GM18498 (cell line): Measurements from ENCODE around the gene ENOPH1.
A peak's percentile ranks its signal among the peaks of the same experiment; 100 is the strongest.
"Not testable (repeated sequence)": the region's sequence is repeated elsewhere in the genome, so short reads cannot be mapped to it uniquely, and the experiment has no call there.

Experiments used
- ATAC-seq: cut with Tn5 transposase; IDR thresholded peaks from one replicate; pipeline ENCODE4 v1.9.1; 2021; ENCODE audit warnings: mild to moderate bottlenecking, moderate library complexity; ENCODE audit not compliant: unreplicated experiment

ENOPH1 gene

DNA sequence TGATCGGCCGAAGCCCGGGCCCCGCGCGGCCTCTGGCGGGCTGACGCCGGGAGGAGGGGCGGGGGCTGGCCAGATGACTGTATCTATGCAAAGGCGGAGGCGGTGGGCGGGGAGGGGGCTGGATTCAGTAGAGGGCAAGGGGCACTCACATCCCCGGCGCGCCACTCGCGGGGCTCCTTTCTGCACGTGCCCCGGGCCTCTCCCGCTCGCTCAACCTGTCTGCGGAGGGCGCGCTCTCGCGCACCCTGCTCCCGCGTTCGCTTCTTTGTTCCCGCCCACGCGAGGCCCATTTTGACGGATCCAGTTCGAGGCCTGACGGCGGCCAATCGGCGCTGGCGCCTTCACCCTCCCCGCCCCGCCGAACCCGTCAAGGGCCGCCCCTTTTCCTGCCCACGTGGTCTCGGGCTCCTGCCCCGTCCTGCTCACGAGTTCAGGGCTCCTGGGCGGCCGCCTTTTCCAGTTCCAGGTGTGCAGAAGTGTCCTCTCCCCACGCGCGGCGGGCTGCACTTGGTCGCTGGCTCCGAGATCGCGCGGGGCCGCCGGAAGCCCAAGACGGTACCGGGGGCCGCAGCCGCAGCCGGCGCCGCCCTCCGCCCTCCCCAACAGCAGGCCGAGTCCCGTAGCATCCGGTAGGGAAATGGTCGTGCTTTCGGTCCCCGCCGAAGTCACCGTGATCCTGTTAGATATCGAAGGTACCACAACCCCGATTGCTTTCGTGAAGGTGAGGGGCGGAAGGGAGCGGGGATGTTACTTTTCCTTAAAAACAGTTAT, at the start of gene ENOPH1, which contains the start of gene HNRNPDL:
TSS of gene ENOPH1 (plus strand) at position 398 of the 771 bp plus-strand sequence. CDS start at position 638, 240 bp downstream.
TSS of gene HNRNPDL (minus strand) at position 270 of the 771 bp plus-strand sequence. CDS start 772 bp downstream, outside the sequence.
- peak; percentile 74 for ATAC-seq

DNA sequence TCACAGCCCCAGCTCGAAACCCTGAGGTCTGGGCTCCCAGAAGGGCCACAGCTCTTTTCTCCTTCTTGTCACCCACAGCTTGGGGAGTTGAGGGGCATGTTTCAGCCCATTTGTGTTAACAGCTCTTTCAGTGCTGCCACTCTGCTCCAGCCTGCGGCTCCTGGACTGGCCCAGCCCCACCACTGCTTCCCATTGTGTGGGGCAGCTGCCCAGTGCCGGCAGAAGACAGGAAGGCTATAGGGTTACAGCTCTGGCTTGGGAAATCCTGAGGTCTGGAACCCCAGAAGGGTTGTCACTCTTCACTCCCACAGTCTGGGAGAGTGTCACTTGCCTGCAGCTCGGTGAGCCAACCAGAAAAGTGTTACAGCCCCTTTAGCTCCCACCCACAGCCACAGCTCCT, 49.6 kb upstream of the ENOPH1 start:
- no peak for ATAC-seq

GRCh38 chr4:82381235-82381634, 49.2 kb upstream of the ENOPH1 start:
- no peak for ATAC-seq

DNA sequence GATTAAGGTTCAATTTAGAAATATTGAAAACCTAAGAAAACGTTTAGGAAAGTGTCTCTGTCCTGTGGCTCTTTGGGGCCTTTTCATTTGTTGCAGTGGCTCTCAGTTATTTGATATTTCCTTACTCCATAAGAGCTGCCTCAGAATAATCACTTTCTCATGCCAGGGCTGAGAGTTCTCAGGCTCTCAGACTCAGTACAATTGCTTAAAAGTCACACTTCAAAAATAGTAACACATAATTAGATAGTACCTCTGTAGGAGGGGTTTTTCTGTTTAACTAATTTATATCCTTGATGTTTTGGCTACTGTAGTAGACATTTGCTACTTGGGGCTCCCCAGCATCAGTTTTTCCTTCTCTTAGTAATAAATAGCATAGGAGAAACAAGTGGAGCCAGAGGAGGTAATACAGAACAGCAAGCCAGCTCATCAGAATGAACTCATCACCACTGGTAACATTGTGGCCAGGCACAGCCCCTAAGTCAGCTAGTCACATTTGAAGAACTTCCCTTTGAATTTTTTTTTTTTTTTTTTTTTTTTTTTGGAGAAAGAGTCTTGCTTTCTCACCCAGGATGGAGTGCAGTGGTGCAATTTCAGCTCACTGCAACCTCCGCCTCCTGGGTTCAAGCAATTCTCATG, 48.6 kb upstream of the ENOPH1 start:
- ATAC-seq: no peak

GRCh38 chr4:82382751-82383150, 47.6 kb upstream of the ENOPH1 start:
- no peak for ATAC-seq

DNA sequence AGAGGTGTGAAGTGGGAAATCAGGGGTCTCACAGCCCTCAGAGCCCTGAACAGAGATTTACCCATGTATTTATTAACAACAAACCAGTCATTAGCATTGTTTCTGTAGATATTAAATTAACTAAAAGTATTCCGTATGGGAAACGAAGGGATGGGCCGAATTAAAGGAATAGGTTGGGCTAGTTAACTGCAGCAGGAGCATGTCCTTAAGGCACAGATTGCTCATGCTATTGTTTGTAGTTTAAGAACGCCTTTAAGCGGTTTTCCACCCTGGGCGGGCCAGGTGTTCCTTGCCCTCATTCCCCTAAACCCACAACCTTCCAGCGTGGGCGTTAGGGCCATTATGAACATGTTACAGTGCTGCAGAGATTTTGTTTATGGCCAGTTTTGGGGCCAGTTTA, 44.1 kb upstream of the ENOPH1 start:
- ATAC-seq: not testable (repeated sequence)

DNA sequence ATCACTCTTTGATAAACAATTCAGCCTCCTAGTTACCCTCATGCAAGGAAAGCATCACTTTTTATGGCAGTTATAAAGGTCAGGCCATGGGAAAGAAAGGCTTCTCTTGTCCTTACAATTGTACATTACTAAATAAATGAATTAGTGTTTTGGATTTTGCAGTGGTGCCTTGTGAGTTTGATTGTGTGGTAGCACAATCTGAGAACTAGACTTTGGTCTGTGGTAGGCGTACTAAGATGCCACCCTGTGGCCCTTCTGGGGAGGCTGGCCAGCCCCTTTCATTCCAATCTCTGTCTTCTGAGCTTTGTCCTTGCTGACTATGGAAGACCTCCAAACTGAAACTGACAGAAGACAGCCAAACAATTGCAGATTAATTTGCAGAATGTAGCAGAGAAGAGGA, 42.0 kb upstream of the ENOPH1 start:
- no peak for ATAC-seq

GRCh38 chr4:82390061-82390460, 40.3 kb upstream of the ENOPH1 start:
- not testable (repeated sequence) for ATAC-seq

DNA sequence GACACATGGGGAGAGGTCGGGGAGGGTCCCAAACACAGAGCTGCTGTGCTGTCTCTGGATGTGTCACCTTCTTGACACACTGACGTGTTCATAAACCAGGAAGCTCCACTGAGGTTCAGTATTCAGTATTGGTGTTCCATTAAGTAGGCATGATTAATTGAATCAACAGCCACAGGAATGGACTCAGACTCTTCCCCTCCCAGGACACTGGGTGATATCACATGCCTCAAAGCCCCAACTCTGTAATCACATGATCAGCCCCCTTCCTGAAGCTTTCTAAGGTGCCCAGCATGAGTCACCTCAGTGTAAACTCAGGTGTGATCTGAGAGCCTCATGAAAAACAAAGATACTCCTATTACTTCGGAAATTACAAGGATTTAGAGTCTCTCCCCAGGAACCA, 35.5 kb upstream of the ENOPH1 start:
- no peak for ATAC-seq

- no peak for ATAC-seq
Observed at GRCh38 chr4:82397527-82397926, 32.9 kb upstream of the ENOPH1 start.

GRCh38 chr4:82398263-82398662, 32.1 kb upstream of the ENOPH1 start:
- ATAC-seq: peak; percentile 55

GRCh38 chr4:82401600-82401999, 28.8 kb upstream of the ENOPH1 start:
- ATAC-seq: no peak

GRCh38 chr4:82402196-82402775, 28.1 kb upstream of the ENOPH1 start:
- ATAC-seq: no peak

- ATAC-seq: no peak
Observed at GRCh38 chr4:82403725-82404124, 26.7 kb upstream of the ENOPH1 start.

DNA sequence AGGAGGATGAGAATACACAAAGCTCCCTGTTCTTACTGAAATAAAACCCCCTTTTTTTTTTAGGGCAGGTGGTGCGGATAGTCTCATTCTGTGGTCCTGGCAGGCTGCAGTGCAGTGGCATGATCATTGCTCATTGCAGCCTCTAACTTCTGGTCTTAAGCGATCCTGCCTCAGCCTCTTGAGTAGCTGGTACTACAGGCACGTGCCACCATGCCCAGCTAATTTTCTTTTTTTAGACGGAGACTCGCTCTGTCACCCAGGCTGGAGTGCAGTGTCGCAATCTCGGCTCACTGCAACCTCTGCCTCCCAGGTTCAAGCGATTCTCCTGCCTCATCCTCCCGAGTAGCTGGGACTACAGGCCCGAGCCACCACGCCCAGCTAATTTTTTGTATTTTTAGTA, 15.3 kb upstream of the ENOPH1 start:
- ATAC-seq: not testable (repeated sequence)

GRCh38 chr4:82415922-82416365, 14.4 kb upstream of the ENOPH1 start:
- no peak for ATAC-seq

DNA sequence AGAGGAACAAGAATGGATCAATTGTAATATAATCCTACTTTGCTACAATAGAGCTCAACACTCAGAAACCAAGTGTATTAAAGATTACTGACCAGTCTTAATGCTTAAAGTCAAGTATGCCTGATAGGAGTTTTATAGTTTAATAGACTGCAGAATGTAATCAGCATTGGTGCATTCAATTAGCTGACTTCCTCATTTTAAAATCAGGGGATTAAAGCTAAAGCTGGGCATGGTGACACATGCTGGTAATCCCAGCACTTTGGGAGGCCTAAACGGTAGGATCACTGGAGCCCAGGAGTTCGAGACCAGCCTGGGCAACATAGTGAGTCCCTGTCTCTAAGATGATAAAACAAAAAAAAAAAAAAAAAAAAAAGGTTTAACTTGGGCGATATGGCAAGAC, 10.9 kb upstream of the ENOPH1 start:
- ATAC-seq: no peak

- no peak for ATAC-seq
Observed at GRCh38 chr4:82421796-82422560, 8.4 kb upstream of the ENOPH1 start.

GRCh38 chr4:82422616-82423015, 7.8 kb upstream of the ENOPH1 start:
- ATAC-seq: no peak

GRCh38 chr4:82423245-82424054, 6.9 kb upstream of the ENOPH1 start:
- no peak for ATAC-seq
